HG03139 (cell line): ENCODE measurements around the gene KLRF1.

Source experiments
- ATAC-seq: cut with Tn5 transposase; IDR thresholded peaks from one replicate; pipeline ENCODE4 v1.9.1; 2021; ENCODE audit not compliant: unreplicated experiment

KLRF1 gene

DNA sequence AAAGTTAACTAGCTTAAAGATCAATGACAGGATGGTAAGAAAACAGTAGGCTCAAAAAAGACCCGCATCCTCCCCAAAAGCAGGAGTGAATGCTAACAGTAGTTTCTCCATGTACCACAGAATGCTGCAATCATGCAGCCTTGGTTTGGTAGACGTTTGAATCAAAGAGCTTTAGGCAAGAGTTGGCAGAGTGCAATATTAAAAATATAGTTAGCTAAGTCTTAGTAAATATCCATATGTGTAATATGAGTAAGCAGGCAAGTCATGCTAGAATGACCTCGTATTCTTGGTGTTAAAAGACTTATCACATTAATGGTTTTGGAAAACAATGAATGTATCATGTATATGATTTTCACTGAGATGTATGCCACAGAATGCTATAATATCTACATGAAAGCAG is 18.8 kb upstream of the KLRF1 start:
- no peak for ATAC-seq

GRCh38 chr12:9809338-9809737 is 17.9 kb upstream of the KLRF1 start:
- ATAC-seq: no peak

GRCh38 chr12:9809866-9810265 is 17.4 kb upstream of the KLRF1 start:
- no peak for ATAC-seq

- no peak for ATAC-seq
Observed at GRCh38 chr12:9810671-9811070, 16.6 kb upstream of the KLRF1 start.

DNA sequence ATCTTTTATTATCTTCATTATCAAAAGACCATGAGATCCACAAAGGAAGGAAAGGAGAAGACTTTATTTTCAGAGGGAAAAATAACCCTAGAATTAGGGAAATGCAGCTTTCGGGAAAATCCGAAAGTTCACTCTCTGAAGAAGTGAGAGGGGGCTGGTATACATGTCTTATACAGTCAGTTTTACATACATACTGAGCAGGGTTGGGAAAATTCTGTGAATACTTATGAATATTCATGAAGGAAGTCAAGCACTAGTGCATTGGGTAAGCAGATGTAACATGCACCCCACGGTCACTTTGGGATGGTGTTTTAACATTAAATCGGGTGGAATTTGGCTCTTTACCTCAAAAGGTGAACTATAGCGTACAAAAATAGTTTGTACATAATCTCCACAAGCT is 15.7 kb upstream of the KLRF1 start:
- no peak for ATAC-seq

GRCh38 chr12:9813821-9814798 is 13.2 kb upstream of the KLRF1 start:
- ATAC-seq: peak; percentile 93

DNA sequence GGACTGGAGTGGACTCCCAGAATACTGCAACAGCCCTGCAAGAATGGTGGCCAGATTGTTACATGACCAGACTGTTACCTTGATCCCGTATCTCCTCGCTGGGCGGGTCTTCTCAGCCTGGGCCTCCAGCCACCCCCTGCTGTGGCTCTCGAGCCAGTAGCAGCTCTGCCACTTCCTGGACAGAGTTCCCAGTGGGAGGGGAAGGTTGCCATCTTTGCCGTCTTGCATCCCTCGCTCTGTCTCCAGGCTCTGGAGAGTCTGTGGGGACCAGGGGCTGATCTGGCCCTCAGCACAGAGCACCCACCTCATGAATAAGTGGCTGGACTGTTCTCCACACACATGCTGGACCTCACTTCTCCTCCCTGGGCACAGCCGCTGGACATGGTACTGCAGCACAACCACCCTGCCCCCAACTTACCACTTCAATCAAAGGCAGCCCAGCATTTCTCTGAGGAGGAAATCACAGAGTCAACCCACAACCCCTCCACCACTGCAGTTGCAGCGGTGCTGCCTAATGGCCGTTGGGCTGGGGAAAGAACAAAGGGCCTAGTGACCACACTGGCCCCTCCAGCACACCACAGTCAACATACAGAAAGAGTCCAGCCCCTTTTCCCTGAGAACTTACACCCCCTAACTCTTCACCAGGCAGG is 6.9 kb upstream of the KLRF1 start:
- ATAC-seq: no peak

GRCh38 chr12:9829483-9829882 is 2.2 kb downstream of the KLRF1 start:
- ATAC-seq: no peak

DNA sequence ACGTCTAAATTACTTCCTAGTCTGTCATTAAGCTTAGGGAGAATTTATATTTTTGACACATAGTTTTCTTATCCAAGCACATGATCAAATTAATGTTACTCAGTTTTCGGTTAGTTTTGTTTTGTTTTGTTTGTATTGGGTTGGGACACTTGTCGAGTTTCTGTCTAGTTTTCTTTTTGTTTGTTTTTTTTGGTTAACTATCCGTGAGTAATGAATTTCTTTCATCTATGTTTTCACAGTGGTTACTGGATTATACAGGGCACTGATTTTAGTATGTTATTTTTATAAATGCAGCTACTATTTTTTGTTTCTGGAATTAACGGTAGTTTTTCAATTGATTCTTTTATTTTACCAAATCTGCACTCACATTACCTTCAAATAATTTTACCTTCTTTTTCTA is 2.7 kb downstream of the KLRF1 start:
- ATAC-seq: no peak

DNA sequence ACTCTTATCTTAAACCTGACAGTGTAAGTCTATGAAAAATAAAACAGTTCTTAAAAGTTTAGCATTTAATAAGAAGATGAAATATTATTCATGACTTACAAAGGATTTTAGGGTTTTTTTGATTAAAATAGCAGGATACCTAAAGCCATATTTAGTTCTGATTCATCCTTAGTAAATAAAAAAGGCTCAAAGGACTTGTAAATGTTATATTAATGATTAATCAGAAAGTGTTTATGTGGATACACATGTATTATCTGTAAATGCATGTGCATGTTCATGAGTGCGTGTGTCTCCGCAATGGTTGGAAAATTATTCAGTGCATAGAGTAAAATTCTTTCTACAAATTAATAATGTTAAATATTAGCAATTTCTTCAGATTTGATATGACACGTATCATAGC is 4.4 kb downstream of the KLRF1 start:
- ATAC-seq: no peak

DNA sequence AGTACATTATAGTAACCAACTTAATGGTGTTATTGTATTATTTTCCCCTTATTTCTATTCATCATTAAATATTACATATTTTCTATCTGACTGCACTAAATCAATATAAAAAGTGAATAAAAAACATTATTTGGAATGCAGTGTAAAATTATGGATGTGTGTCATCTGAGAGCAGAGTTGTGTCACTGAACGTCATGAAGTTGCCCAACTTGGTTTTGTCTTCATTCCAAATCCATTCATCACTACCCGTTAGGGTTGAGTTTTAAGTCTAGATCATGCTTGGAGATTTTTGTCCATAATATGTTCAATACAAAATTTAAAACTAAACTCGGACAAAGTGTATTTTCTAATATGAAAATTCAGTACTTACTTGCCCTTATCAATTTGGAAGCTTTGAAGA is 16.1 kb downstream of the KLRF1 start:
- no peak for ATAC-seq

GRCh38 chr12:9848899-9849298 is 21.6 kb downstream of the KLRF1 start:
- ATAC-seq: no peak

- ATAC-seq: no peak
Observed at GRCh38 chr12:9851050-9851449, 23.8 kb downstream of the KLRF1 start.

DNA sequence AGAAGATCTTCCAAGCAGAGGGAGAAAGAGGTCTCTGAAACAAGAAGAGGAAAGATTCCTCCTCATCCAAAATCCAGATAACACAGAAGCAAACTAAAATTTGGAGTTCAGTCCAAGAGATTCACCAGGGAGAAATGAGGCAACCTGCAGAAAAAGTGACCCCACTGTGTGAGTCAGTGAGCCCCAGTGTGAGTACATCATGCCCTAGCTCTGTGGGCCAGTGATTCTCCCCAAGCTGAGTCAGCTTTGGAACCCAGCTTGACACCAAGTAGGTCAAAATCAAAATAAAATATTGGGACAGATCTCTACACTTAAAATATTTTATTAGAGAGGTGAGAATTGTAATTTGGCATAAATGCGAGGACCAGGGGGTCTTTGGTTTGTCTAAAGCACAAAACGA is 24.6 kb downstream of the KLRF1 start:
- no peak for ATAC-seq

DNA sequence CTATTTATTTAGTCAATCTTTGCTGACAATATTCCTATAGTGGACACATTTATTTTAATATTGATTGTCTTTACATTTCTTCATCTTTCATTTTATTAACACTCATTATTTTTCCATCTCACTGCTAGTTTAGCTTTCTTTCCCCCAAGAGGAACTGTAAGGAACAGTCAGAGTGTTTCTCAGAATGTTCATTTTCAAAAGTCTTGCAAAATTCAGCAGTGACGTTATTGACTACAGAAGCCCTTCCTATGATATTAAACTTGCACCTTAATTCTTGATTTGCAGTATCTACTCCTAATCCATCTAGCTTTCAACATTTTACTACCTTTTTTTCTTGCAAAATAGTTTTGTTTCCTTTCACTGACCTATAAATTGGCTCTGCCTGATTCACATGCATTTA is 28.9 kb downstream of the KLRF1 start:
- no peak for ATAC-seq

DNA sequence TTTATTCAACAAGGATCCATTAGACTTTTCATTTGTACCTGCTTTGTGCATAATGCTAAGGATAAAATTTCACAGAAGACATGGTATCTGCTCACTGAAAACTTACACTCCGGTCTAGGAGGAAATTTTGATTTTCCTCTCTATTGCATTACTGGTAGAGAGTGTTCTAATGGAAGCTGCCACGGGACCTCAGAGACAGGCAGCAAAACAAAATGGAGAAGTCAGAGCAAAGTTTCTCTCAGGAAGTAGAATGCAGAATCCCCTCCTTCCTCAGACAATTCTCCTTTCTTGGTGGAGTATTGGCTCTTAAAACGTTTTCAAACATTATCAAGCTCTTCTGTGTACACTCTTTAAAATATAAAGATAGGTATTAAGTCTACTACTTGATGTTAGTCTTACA is 29.6 kb downstream of the KLRF1 start:
- no peak for ATAC-seq

- ATAC-seq: no peak
Observed at GRCh38 chr12:9858135-9858534, 30.9 kb downstream of the KLRF1 start.

- ATAC-seq: no peak
Observed at GRCh38 chr12:9864913-9865675, 37.8 kb downstream of the KLRF1 start.

DNA sequence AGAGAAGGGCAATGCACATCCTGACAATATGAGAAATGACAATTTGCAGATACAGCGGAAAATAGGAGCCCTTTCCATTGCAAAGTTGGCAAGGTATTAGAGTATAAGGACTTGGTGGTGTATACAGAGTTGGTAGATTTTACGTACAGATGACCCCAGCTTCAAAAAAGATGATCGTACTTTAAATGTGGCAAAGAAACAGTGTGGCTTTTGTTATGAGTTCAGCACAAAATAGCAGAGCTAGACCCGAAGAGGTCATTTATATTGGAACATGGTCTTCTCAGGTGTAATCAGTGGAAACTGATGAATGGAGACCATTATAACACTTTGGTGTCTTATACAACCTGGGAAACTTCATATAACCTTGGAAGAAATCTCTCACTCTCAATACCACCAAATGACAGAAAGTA is 39.6 kb downstream of the KLRF1 start:
- no peak for ATAC-seq

- no peak for ATAC-seq
Observed at GRCh38 chr12:9867531-9867930, 40.2 kb downstream of the KLRF1 start.

- no peak for ATAC-seq
Observed at GRCh38 chr12:9868311-9868801, 41.1 kb downstream of the KLRF1 start.

DNA sequence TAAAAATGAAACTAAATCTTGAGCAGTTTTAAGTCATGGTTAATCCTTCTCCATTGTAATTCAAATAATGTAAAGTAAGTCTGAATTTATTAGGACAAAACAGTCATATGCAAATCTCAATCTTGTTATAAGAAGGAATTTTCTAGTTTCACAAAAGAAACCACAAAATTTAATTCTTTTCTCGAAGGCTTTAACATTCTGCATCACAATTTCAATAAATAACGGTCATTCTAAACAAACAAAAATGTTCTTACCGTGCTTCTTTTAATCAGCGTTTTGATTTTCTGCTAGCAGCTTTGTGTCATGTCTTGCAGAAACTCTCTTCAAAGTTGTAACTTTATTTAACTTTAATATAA is 41.6 kb downstream of the KLRF1 start:
- ATAC-seq: no peak
